Trophoblast cell (in vitro differentiated cells and primary cell): Measurements from ENCODE around the gene AFF2.

Experiments
- DNase-seq, 2 donors: peaks; one replicate each; pipeline ENCODE4 v3.0.0-alpha.2; 2016
- H2AFZ ChIP-seq: 2 replicates; pipeline ENCODE4 v1.6.1; 2013; ENCODE audit warnings: low read length, moderate library complexity, mild to moderate bottlenecking; ENCODE audit not compliant: insufficient read depth, poor library complexity
- H2AK5ac ChIP-seq: 2 replicates; pipeline ENCODE4 v1.6.1; 2013; ENCODE audit warnings: mild to moderate bottlenecking, low read length
- H2BK120ac ChIP-seq: 2 replicates; pipeline ENCODE4 v1.6.1; 2013; ENCODE audit warnings: low read length, mild to moderate bottlenecking, moderate library complexity; ENCODE audit not compliant: insufficient read depth, poor library complexity
- H2BK12ac ChIP-seq: 2 replicates; pipeline ENCODE4 v1.6.1; 2013; ENCODE audit warnings: mild to moderate bottlenecking, low read length, moderate library complexity
- H2BK5ac ChIP-seq: 2 replicates; pipeline ENCODE4 v1.6.1; 2013; ENCODE audit warnings: low read length, low read depth, moderate library complexity, mild to moderate bottlenecking; ENCODE audit not compliant: poor library complexity
- H3K14ac ChIP-seq: 2 replicates; pipeline ENCODE4 v1.6.1; 2013; ENCODE audit warnings: mild to moderate bottlenecking, low read length
- H3K18ac ChIP-seq: 2 replicates; pipeline ENCODE4 v1.6.1; 2013; ENCODE audit warnings: mild to moderate bottlenecking, low read length
- H3K23ac ChIP-seq: 2 replicates; pipeline ENCODE4 v1.6.1; 2013; ENCODE audit warnings: low read length
- H3K27ac ChIP-seq: 2 replicates; pipeline ENCODE4 v1.5.1; 2013; ENCODE audit warnings: low read depth, mild to moderate bottlenecking, inconsistent platforms, low read length, moderate library complexity
- H3K27me3 ChIP-seq: 2 replicates; pipeline ENCODE4 v1.6.1; 2013; ENCODE audit warnings: inconsistent platforms, mild to moderate bottlenecking, low read length, moderate library complexity; ENCODE audit not compliant: insufficient read depth
- H3K36me3 ChIP-seq, 2 experiments: 1 replicate in 1 of 2; 2 replicates in 1 of 2; pipeline ENCODE4 v1.6.1; 2013; ENCODE audit warnings: low read length in 2 of 2, mild to moderate bottlenecking in 2 of 2, moderate library complexity in 1 of 2; ENCODE audit not compliant: insufficient read depth in 2 of 2, control insufficient read depth in 1 of 2
- H3K4ac ChIP-seq: 2 replicates; pipeline ENCODE4 v1.6.1; 2013; ENCODE audit warnings: low read depth, mild to moderate bottlenecking, low read length, moderate library complexity
- H3K4me1 ChIP-seq, 2 experiments: 1 replicate in 1 of 2; 2 replicates in 1 of 2; pipeline ENCODE4 v1.6.1; 2013; ENCODE audit warnings: low read length in 2 of 2, mild to moderate bottlenecking in 2 of 2, moderate library complexity in 1 of 2; ENCODE audit not compliant: insufficient read depth in 2 of 2, control insufficient read depth in 1 of 2
- H3K4me2 ChIP-seq: 2 replicates; pipeline ENCODE4 v1.6.1; 2013; ENCODE audit warnings: inconsistent platforms, mild to moderate bottlenecking, low read length, moderate library complexity
- H3K4me3 ChIP-seq: 2 replicates; pipeline ENCODE4 v1.5.1; 2013; ENCODE audit warnings: mild to moderate bottlenecking, low read depth, low read length, inconsistent platforms
- H3K79me1 ChIP-seq: one replicate; pipeline ENCODE4 v1.6.1; 2013; ENCODE audit warnings: low read length
- H3K79me2 ChIP-seq: 2 replicates; pipeline ENCODE4 v1.6.1; 2013; ENCODE audit warnings: low read length, mild to moderate bottlenecking; ENCODE audit not compliant: control insufficient read depth, insufficient read depth, poor library complexity
- H3K9ac ChIP-seq: 2 replicates; pipeline ENCODE4 v1.6.1; 2013; ENCODE audit warnings: mild to moderate bottlenecking, low read length
- H3K9me3 ChIP-seq: 2 replicates; pipeline ENCODE4 v1.6.1; 2013; ENCODE audit warnings: low read depth, mild to moderate bottlenecking, control low read depth, inconsistent platforms, low read length; ENCODE audit not compliant: insufficient read depth
- H4K12ac ChIP-seq: 2 replicates; pipeline ENCODE4 v1.6.1; 2013; ENCODE audit warnings: low read depth, mild to moderate bottlenecking, low read length, moderate library complexity
- H4K8ac ChIP-seq: 2 replicates; pipeline ENCODE4 v1.6.1; 2013; ENCODE audit warnings: low read depth, mild to moderate bottlenecking, low read length, moderate library complexity
- H4K91ac ChIP-seq: one replicate; pipeline ENCODE4 v1.6.1; 2013; ENCODE audit warnings: low read depth, mild to moderate bottlenecking, low read length, moderate library complexity
- WGBS: extraction: QIAGEN DNeasy Blood & Tissue Kit; methylation state at CpG from one replicate; pipeline ENCODE4 v1.1.7; 2013; ENCODE audit warnings: missing lambda C conversion rate; ENCODE audit not compliant: insufficient read length, insufficient coverage; ENCODE audit errors: extremely low coverage; 5-methylcytosine and 5-hydroxymethylcytosine counted together

Gene AFF2

GRCh38 chrX:148634591-148634990, 134.2 kb downstream of the AFF2 start:
- Histone ChIP-seq H2BK120ac (no peak overlapping the region), H3K27me3 (no peaks in the 10 kb centered on the region), H3K4ac (no peak overlapping the region), H4K91ac (no peak overlapping the region), H3K27ac (no peak overlapping the region), H4K12ac (no peak overlapping the region), H3K4me3 (no peak overlapping the region), H2AK5ac (no peak overlapping the region), H3K14ac (no peak overlapping the region), H3K9me3 (no peaks in the 10 kb centered on the region), H3K23ac (no peak overlapping the region), H3K9ac (no peak overlapping the region), H2AFZ (no peak overlapping the region), H3K18ac (no peak overlapping the region), H4K8ac (no peak overlapping the region), H3K79me1 (no peaks in the 10 kb centered on the region), H3K4me1 (no peaks in the 10 kb centered on the region), H3K4me2 (no peak overlapping the region), H2BK5ac (no peak overlapping the region), H3K79me2 (no peaks in the 10 kb centered on the region), H3K36me3 (no peaks in the 10 kb centered on the region), H2BK12ac (no peak overlapping the region)
- no CpG with 5 or more reads among the region's 1 CpG for WGBS
- no peak for DNase-seq

DNA sequence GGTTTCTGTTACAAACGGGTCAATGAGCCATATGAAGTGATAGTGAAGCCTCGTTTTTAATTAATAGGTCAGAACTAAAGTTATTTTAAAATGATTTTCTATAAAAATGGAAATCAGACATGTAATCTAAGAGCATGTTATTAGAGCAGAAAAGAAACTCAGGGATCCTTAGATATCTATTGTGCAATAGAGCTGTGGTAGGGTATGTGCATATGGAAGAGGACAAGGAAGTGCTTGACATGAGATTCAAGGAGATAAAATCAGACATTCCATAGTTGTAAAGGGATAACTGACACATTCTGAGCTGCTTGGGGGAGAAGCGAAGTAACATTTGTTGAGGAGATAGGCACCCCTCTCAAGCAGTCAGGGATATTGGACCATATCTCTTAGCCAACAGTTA, 143.0 kb downstream of the AFF2 start:
- H3K14ac ChIP-seq = no peak overlapping the region
- WGBS = no CpG with 5 or more reads among the region's 3 CpGs
- H3K27ac ChIP-seq = no peak overlapping the region
- no peak overlapping the region for H4K91ac ChIP-seq
- no peak overlapping the region for H4K8ac ChIP-seq
- H2BK12ac ChIP-seq = no peak overlapping the region
- no peak overlapping the region for H2BK120ac ChIP-seq
- no peak overlapping the region for H2AFZ ChIP-seq
- no peaks in the 10 kb centered on the region for H3K27me3 ChIP-seq
- H3K4ac ChIP-seq = no peak overlapping the region
- H3K4me3 ChIP-seq = no peak overlapping the region
- H2AK5ac ChIP-seq = no peak overlapping the region
- no peak overlapping the region for H3K18ac ChIP-seq
- no peak overlapping the region for H3K23ac ChIP-seq
- H3K9me3 ChIP-seq = no peaks in the 10 kb centered on the region
- H3K79me1 ChIP-seq = no peaks in the 10 kb centered on the region
- no peak overlapping the region for H3K9ac ChIP-seq
- H2BK5ac ChIP-seq = no peak overlapping the region
- no peaks in the 10 kb centered on the region for H3K36me3 ChIP-seq
- H3K79me2 ChIP-seq = no peaks in the 10 kb centered on the region
- H4K12ac ChIP-seq = no peak overlapping the region
- no peak overlapping the region for H3K4me2 ChIP-seq
- H3K4me1 ChIP-seq = no peaks in the 10 kb centered on the region
- no peak for DNase-seq

- no peak overlapping the region for H4K91ac ChIP-seq
- no peaks in the 10 kb centered on the region for H3K4me1 ChIP-seq
- H3K4ac ChIP-seq = no peak overlapping the region
- H2AFZ ChIP-seq = no peak overlapping the region
- no peak overlapping the region for H2BK5ac ChIP-seq
- no peak overlapping the region for H3K18ac ChIP-seq
- H3K14ac ChIP-seq = no peak overlapping the region
- no peak overlapping the region for H3K4me2 ChIP-seq
- H4K8ac ChIP-seq = no peak overlapping the region
- no peaks in the 10 kb centered on the region for H3K9me3 ChIP-seq
- no CpG with 5 or more reads among the region's 4 CpGs for WGBS
- no peak overlapping the region for H2AK5ac ChIP-seq
- no peaks in the 10 kb centered on the region for H3K36me3 ChIP-seq
- H3K79me2 ChIP-seq = no peaks in the 10 kb centered on the region
- H3K4me3 ChIP-seq = no peak overlapping the region
- no peak for DNase-seq
- H3K79me1 ChIP-seq = no peaks in the 10 kb centered on the region
- H3K9ac ChIP-seq = no peak overlapping the region
- no peak overlapping the region for H2BK12ac ChIP-seq
- H3K27ac ChIP-seq = no peak overlapping the region
- no peak overlapping the region for H2BK120ac ChIP-seq
- H4K12ac ChIP-seq = no peak overlapping the region
- H3K27me3 ChIP-seq = no peaks in the 10 kb centered on the region
- H3K23ac ChIP-seq = no peak overlapping the region
Observed at GRCh38 chrX:148647651-148648050, 147.2 kb downstream of the AFF2 start.

- H3K27me3 ChIP-seq = no peaks in the 10 kb centered on the region
- no peak overlapping the region for H3K23ac ChIP-seq
- no peak overlapping the region for H3K27ac ChIP-seq
- no peaks in the 10 kb centered on the region for H3K4me1 ChIP-seq
- H3K4me2 ChIP-seq = no peak overlapping the region
- no peak overlapping the region for H2BK120ac ChIP-seq
- DNase-seq = no peak
- no peak overlapping the region for H4K12ac ChIP-seq
- no peaks in the 10 kb centered on the region for H3K36me3 ChIP-seq
- no peak overlapping the region for H4K91ac ChIP-seq
- no peaks in the 10 kb centered on the region for H3K9me3 ChIP-seq
- H2AFZ ChIP-seq = no peak overlapping the region
- no peaks in the 10 kb centered on the region for H3K79me2 ChIP-seq
- no CpG with 5 or more reads among the region's 8 CpGs for WGBS
- no peak overlapping the region for H2BK12ac ChIP-seq
- no peak overlapping the region for H3K4me3 ChIP-seq
- no peaks in the 10 kb centered on the region for H3K79me1 ChIP-seq
- no peak overlapping the region for H3K4ac ChIP-seq
- no peak overlapping the region for H3K14ac ChIP-seq
- no peak overlapping the region for H2BK5ac ChIP-seq
- H4K8ac ChIP-seq = no peak overlapping the region
- no peak overlapping the region for H2AK5ac ChIP-seq
- H3K18ac ChIP-seq = no peak overlapping the region
- H3K9ac ChIP-seq = no peak overlapping the region
Observed at GRCh38 chrX:148649145-148649795, 148.9 kb downstream of the AFF2 start.
